Stimulated activated CD8-positive, alpha-beta memory T cell treated with anti-CD3 and anti-CD28 coated beads, Interleukin-15, amount 100 ng/mL, for 1 hour (primary cell): ENCODE data around the gene ATXN7L3.
A peak's percentile ranks its signal among the peaks of the same experiment; 100 is the strongest.

Experiments used
- DNase-seq: peaks from one replicate; pipeline ENCODE4 v3.0.0-alpha.2; 2020; ENCODE audit warnings: low read depth

The ATXN7L3 gene

DNA sequence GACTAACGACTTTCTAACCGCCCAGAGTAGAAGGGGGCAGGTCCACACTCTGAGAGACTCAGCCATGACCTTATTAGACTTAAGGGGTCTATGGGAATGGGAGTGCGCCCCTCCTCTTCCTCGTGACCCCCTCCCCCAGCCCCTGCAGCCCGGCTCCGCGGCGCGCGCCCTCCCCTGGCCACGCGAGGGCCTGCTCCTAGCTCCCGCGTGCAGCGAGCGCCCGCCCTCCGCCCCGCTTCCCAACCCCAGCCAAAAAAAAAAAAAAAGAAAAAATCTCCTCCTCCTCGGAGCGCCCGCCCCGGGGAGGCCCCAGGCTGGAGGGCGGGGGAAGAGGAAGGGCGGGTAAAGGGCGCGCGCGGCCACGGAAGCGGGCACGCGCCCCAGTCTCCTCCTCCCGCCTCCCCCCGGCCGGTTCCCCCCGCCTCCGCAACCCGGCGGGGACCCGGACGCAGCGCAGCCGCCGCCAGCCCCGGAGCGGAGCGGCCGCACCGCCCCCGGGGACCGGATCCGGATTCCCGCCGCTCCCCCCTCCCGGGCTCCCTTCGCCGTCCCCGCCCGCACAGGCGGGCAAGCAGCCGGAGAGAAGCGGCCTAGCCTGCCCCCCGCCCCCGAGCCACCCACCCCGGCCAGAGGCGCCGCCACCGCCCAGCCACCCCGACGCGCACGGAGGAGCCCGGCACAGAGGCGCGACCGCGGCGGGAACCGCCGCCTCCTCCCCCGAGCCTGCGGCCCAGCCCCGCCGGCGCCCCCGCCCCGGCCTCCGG, 18.8 kb upstream of the ATXN7L3 start:
- DNase-seq: peak; percentile 66

DNA sequence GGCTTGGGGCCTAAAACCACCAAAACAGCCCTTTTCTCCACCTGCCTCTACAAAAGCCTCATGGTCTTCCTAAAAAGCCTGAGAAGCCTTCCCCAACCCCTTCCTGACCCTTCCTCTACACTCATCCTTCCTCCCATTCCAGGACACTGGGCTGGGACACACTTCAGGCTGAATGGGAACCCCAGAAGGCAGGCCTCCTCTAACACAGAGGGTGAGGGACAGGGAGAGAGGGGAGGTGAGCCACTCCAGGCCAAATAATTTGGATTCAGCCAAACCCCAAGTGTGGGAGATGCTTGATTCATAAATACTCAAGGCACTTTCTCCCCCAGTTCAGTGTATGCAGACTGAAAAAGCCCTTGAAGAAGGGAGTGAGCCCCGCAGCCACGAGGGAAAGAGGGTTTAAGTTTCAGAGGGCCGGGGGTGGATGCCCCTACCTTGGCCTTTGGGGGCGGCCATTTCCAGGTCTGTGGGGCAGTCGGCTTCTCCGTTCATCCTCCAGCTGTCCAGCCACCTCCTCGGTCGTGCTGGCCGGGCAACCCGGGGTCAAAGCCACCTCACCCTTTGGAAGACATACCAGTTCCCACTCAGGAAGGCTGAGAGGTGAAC, 18.2 kb upstream of the ATXN7L3 start:
- no peak for DNase-seq

DNA sequence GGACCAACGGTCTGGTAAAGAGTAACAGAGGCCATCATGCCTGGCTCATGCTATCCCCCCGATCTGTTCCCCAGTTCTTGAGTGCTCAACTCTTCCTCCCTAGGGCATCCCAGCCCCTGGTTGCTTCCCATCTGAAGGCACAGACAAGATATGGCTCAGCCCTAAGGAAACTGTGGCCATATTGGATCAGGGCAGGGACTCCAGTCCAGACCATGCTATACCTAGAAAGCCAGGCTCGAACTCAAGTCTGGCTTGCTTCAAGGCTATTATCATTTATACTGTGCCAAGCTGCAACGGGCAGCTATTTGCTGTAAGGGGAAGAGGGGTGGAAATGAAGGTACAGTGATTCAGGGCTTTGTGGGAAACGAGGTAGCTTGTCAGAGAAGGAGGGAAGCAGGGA, 17.0 kb upstream of the ATXN7L3 start:
- DNase-seq: no peak

DNA sequence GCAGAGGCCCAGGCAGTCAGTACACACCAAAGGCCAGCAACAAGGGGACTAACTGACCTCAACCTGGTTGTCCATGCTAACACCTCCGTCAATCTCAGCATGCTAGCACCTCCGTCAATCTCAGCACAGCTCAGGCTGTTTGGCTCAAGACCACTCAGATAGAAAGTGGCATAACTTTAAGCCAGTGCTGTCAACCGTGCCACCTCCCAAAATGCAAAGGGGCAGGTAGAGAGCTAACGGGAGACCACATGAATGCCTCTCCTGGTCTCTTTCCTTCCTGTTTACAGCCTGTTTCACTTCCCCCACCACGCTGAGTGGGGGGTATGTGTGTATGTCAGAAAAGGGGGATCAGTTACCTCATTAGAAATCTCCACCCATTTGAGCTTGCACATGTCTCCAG, 16.5 kb upstream of the ATXN7L3 start:
- DNase-seq: no peak

DNA sequence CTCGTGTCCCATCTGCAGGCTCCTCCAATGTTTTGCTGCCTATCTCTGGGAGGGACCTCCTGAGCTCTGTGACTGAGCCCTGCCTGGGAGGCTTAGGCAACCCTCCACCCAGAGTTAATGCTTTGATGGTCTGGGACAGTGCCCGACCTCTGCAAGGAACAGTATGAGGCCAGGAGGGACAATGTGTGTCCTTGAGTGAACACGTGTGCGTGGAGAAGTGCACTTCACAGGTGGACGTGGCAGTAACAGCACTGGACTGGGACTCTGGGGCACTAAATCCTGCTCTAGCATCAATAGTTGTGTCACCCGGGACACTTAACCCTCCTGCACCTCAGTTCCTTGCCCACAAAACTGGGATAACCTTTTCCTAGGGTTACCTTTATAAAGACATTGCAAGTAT, 15.2 kb upstream of the ATXN7L3 start:
- no peak for DNase-seq

DNA sequence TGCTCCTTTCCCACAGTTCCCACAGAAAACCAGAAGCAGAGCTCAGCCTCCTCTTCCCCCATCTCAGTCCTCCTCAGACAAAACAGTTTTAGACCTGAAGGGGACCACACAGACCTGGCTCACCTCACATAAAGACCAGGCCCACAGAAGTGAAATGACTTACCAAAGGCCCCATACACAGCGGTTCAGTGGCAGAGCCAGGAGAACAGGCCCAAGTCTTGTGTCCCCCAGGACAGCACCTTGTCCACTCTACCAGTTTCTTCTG, 14.5 kb upstream of the ATXN7L3 start:
- no peak for DNase-seq

DNA sequence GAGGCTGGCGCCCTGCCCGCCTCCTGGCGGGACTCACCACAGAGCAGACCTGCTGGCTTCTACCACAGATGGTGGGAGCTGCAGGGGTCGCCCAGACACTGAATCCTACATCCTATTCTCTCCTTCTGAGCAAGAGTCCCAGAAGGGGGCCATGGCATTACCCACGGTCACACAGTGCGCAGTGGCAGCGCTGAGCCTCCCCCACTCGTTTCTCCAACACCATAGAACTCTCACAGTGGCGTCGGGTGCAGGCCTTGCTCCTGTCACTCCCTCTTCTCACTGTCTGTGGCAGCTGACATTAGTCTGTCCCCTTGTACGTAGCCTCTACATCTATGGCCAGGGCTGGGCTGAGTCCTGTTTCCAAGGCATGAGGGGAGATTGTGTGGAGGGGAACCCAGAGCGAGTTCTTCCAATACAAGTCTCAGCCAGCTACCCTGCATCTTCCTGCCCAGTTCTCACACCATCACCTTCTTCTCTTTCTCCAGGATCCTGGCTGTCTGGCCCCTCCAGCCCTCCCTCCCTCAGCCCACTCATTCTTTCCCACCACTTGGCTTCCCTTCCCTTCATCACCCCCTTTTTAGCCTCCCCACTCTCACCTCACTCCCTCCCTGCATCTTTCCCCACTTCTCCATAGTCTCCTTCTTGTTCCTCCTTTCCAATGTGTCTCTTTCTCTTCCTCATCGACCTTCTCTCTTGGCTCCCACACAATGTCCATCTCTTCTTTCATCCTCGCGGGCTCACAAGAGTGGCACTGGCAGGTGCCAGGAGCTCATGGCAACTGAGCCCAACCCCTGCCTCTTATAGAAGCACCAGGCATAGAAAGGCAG, 13.9 kb upstream of the ATXN7L3 start:
- DNase-seq: no peak

DNA sequence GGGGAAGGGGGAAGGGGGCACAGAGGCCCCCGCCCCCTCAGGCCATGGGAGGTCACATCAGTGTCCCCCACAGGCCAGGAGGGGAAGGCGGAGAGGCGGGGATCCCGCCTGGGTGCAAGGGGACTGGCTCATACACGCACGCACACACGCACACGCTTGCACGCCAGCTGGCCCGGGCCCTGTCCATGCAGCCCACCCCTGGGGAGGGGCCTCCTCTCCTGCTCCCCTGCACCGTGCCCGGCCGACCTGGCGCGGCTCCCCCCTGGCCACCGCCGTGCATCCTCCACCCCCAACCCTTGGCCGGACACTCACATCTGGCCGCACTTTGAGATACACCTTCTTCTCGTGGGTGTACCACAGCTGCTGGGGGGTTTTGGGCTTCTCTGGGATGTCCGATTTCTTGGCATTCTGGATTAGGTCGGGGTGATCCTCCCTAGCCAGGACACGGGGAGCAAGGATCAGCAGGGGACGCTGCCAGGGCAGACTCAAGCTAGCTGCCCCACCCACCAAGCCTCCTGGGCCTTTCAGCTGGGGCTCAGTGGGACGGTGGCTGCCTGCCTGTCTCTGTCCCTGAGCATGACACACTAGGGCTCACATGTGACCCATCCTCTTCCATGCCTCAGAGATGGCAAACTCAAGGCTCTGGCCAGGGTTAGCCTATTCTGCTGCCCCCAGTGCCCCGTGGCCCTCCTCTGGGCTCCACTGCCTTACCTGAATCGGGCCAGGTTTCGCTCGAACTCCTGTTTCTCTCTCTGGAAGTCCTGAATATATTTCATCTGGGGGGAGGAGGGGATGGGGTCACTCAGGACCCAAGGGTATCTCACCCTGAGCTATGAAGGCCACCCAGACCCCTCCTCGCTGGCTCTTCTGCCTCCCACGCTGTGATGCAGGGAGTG, 13.1 kb upstream of the ATXN7L3 start:
- no peak for DNase-seq

DNA sequence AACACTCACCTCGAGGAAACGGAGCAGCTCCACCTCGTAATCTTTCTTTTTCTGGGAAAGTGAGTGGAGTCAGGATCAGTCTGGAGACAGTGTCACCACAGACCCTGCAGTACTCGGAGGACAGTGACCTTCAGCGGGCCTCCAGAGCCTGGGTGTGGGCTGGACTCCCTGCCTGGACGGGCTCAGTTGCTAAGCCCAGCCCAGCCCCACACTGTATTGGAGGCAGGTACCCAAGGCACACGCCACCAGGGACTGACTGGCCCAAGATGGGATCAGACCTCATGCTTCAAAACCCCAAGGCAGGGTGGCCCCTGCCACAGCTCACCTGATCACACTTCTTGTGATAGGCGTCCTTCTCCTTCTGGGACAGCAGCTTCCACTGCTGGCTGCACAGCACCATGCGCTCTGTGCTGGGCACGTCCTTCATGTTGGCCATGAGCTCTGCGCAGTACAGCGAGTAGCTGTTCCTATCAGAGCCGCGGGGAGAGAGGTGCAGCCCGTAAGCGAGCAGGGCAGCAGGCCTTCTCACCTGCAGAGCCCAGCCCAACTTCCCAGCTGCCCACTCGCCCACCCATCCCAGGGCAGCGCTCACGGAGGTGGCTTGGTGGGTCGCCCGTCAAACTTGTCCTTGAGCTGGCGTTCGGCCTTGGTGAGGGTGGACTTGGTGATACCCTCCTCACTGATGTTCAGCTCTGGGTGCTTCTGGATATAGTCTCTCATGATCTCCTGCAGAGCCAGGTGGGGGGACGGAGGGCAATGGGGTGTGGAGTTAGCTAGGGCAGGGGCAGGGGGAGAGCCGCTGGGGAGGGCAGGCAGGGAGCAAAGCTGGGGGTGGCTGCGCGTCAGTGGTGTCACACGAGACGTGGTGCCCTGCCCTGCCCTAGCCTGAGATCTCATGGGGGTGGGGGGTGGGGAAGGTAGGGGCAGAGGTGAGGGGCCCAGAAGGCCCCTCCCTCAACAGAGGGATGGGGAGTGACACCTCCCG, 11.9 kb upstream of the ATXN7L3 start:
- DNase-seq: no peak

DNA sequence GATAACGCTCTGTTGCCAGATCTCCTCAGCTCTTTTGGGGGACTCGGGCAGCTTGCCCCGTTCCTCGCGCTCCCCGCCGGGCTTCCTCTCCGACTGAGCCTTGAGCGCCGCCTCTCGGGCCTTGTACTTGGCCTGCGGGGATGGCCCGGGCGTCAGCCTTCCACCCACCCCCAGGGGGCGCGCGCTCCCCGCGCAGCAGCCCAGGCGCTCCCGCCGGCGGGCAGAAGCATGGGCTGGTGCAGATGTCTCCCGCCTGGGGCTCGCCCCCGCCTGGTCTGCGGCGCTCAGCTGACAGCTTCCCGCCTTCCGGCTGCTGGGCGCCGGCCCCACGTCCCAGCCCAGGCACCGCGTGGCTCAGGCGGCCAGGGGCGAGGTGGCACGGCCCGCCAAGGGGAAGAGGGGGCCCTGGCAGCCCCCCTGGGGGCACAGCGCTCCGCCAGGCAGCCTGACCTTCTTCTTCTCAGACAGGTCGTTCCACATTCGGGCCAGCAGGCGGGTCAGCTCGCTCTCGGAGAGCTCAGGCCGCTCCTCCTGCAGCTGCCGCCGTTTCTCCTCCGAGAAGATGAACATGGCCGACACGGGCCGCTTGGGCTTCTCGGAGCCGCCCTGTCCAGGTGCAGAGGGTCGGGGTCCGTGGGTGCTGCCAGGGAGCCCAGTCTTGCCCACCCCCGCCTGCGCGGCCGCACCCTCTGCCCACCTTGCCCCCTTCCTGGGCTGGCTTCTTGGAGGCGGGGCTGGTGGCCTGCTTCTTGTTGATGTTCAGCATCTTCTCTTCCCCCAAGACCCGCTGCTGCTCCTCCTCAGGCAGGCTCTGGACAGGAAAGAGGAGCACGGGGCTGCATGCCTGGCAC, 10.9 kb upstream of the ATXN7L3 start:
- peak; percentile 78 for DNase-seq

DNA sequence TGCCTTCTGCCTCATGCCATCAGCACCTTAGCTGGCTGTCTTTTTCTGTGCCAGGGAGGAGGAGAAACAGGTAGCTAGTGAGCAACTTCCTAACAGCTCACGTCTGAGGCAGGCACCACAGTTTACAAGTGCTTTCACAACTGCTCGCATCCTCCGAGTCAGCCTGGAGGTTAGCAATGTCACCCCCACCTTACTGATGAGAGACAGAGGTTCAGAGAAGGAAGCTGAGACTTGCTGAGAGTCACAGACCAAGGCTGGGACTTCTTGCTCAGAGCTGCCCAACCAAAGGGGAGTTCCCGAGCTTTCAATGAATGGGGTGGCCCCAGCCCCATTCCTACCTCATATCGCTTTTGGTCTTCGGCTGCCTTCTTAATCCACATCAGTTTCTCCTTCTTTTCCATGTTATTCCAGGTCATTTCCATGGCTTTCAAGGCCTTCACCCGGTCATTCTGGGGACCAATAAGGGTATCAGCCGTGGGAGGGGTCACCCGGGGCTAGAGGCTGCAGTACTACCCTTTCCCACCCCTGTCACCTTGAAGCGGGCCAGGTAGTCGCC, 10.2 kb upstream of the ATXN7L3 start:
- no peak for DNase-seq

DNA sequence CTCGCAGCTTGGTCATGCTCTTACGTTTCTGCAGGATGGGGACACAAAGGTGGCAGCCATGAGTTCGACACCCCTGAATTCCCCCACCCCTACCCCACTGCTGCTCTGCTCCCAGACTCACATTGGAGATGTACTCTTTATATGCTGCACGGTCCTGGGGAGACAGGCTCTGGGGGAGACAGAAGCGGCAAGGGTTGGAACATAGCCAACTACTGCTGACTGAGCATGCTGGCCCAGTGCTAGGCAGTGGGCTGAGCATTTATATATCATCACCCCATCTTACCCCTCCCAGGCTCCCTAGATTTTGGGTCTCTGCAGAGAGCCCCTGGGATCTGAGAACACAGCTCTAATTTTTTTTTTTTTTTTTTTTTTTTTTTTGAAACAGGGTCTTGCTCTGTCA, 8.1 kb upstream of the ATXN7L3 start:
- DNase-seq: no peak

DNA sequence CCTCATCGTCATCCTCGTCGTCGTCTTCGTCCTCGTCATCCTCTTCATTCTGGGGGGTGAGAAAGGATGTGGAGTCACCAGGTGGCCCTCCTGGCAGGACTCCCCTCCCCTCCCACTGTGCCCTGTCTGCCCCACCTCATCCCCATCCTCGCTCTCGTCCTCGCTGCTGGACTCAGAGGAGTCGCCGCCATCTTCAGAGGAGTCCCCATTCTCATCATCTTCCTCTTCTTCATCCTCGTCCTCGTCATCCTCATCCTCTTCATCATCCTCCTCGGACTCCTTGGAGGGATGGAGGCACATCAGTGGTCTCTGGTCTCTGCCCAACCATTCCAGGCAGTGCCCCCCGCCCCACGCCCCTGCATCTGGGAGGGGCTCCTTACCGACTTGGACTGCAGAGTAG, 7.6 kb upstream of the ATXN7L3 start:
- no peak for DNase-seq

DNA sequence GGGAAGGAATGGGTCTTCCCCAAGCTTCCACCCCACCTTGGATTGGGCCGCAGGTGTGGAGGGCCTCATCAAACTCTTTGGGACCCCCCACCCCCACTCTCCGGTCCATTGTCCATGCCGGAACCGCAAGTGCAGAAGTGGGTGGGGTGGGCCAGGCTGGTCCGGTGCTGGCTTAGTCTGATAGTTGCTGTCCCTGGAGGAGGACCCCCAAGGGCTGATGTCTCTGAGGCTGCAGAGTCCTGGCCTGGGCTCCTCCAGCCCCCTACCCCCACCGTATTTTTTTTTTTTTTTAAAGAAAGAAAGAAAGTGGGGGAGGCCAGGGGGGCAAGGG, 7.1 kb upstream of the ATXN7L3 start:
- no peak for DNase-seq

DNA sequence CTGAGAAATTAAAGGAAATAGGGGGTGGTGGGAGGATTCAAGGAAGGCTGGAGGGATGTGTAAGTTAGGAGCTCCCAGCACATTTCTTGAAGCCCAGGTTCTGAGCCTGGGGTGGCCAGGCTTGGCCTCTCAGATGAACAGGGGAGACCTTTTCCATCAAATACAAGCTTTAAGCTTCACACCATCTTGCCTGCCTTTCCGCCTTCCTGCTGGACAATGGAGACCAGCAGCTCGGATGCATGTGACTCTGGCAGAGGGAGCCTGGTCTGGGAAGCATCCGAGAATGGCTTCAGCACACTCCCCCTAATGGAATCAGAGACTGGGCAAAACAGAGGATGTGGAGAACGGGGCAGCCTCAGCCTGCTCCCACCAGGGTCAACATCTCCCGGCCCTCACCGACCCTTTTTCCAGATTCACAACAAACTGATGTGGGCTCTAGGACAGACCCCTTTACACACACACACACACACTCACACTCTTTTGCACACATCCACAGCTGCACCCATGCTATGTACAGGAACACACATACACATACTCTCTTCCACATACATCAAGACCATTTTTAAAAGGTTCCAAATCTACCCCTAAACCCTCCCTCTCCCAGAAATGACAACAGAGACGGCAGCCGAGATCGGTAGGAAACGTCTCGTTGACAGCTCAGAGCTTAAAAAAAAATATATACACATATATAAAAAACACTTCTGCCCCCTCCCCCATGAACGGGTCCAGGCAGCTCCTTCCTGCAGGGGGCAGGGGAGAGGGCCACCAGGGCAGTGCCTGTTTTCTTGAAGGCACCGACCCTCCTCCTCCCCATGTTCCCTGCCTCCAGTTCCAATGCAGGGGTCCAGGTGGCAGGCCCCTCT, 6.5 kb upstream of the ATXN7L3 start:
- no peak for DNase-seq

DNA sequence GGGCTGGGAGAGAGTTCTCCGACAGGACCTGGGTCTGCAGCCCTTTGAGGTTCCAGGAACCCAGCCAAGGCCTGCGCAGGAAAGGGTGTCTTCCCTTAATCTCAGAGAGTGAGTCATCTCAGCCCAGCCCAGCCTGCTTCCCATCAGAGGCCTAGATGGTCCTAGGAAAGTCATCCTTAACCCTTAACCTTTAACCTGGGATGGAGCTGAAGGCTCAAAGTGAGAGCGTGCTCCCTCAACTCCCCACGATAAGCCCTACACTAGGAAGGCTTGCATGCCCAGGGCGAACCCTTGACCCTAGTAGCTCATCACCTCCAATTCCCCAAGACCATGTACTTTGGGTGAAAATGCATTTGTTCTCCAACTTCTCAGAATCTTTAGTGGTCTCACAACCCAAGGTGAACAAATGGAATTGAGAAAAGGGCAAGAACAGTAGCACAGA, 4.8 kb upstream of the ATXN7L3 start:
- DNase-seq: no peak

DNA sequence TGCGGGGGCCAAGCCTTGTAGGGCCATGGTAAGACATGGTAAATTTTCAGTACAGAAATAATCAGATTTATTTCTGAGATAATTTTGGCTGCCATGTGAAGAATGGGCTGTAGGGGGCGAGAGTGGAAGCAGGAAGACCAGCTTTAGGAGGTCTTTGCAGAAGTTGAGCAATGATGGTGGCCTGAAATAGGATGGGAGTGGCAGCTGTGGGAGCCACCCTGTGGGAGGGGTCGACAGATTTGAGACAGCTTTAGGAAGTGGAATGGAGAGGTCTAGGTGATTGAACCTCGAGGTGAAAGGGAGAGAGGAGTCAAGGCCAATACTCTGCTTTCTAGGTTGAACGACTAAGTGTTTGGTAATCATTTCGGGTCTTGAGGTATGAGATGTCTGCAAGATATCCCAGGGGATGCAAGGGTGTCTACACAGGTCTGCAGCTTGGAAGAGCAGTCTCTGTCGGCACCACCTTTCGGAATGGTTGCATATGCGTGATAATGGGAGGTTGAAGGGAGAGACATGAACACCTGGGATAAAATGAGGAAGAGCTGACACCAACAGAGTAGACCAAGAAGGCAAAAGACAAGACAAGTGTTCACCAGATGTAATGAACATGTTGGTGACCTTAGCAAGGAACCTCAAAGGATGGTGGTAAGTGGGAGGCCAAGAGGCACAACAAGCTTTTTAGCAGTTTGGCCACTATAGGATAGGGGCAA, 4.2 kb upstream of the ATXN7L3 start:
- DNase-seq: no peak

DNA sequence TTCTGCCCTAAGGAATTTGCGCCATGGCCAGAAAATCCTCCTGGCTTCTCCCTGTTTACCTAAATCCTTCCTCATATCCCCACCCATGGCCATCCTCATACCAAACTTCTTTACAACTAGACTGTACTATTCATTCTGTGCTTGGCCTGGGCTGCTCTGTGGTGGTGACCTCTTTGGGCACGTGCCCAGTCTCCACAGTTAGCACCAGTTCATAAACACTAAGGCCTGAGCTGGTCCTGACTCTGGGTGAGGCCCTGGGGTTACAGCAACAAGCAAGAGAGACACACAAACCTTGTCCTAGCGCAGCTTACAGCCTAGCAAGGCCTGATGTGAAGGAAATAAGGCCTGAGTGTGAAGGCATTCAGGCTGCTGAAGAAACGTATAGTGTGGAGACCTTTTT, 3.1 kb upstream of the ATXN7L3 start:
- DNase-seq: no peak
